ENCODE measurements around the gene HGF. TPM values are rescaled to one million over a fixed set of nuclear protein-coding genes. Genes with fewer than 3 reads are reported as not detected.

The HGF gene
- total and polyA plus RNA-seq, 2 of the 13 experiments (the other 11 are each of a cell fraction or from before 2014, with no cell fraction given): not detected

DNA sequence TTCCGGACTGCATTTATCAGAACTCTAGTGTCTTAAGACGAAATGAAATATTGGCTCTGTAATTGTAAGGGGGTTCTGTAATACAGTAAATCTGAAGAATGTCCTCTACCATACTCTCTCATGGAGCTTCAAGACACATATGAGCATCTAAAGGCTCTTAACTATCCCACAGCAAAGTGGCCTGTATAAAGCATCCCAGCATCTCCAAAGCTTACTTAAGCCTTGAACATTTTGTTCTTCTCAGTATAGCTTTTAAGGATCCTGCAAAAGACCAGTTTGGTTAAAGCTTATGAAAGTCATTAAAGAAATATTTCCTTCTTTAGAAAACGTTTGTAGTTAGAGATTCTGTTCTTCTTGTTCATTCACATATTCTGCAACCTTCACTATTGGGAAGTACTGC is 75.1 kb downstream of the HGF start:
- DNase-seq (ENCODE audit: low spot score): no peak
- no peak for FAIRE-seq
- intact Hi-C loops (cut with micrococcal nuclease; ENCODE audit: unreplicated experiment): no loop called here
- H3K36me3 ChIP-seq (replicated peaks in 1 of 2; ENCODE audit: control insufficient read depth in 1 of 2, insufficient read depth in 2 of 2, low read length in 2 of 2): no peaks in the 10 kb centered on the region
- H3K9me3 ChIP-seq (ENCODE audit: low read length): no peaks in the 10 kb centered on the region
- no peaks in the 10 kb centered on the region for H3K27me3 ChIP-seq (ENCODE audit: control insufficient read depth in 1 of 2, insufficient read depth in 2 of 2, low read length in 2 of 2)
- H3K4me3 ChIP-seq (replicated peaks in 1 of 3; ENCODE audit: insufficient read depth in 1 of 3, low read depth in 2 of 3, low read length in 3 of 3): no peak overlapping the region
- no peak for ATAC-seq
- ChIA-PET CTCF (ENCODE audit: low intra/inter-chr PET ratio, low total read pairs) (no interaction called here), POLR2A (no interaction called here)
- H3K27ac ChIP-seq (ENCODE audit: extremely low read length, insufficient read depth, low read length): no peak overlapping the region
- no peak overlapping the region for H3K4me2 ChIP-seq (ENCODE audit: low read depth, low read length)
- WGBS (ENCODE audit: low lambda C conversion rate): under 1% methylated on average over 3 of the region's 3 CpGs
- in situ Hi-C loops (cut with HindIII; ENCODE audit: extremely low pct_ligation_motif_present, low pct_unique_long_range_greater_than_20kb): no loop called here
- TF ChIP-seq TOPORS (CRISPR knock-in tag; IDR thresholded peaks at IDR 0.05) (no peak), KAT8 (CRISPR knock-in tag; IDR thresholded peaks at IDR 0.05) (no peak)
- TF ChIP-seq, protein P1, sequence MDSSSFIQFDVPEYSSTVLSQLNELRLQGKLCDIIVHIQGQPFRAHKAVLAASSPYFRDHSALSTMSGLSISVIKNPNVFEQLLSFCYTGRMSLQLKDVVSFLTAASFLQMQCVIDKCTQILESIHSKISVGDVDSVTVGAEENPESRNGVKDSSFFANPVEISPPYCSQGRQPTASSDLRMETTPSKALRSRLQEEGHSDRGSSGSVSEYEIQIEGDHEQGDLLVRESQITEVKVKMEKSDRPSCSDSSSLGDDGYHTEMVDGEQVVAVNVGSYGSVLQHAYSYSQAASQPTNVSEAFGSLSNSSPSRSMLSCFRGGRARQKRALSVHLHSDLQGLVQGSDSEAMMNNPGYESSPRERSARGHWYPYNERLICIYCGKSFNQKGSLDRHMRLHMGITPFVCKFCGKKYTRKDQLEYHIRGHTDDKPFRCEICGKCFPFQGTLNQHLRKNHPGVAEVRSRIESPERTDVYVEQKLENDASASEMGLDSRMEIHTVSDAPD (CRISPR knock-in tag; IDR thresholded peaks at IDR 0.05): no peak
- TF ChIP-seq, protein P2, sequence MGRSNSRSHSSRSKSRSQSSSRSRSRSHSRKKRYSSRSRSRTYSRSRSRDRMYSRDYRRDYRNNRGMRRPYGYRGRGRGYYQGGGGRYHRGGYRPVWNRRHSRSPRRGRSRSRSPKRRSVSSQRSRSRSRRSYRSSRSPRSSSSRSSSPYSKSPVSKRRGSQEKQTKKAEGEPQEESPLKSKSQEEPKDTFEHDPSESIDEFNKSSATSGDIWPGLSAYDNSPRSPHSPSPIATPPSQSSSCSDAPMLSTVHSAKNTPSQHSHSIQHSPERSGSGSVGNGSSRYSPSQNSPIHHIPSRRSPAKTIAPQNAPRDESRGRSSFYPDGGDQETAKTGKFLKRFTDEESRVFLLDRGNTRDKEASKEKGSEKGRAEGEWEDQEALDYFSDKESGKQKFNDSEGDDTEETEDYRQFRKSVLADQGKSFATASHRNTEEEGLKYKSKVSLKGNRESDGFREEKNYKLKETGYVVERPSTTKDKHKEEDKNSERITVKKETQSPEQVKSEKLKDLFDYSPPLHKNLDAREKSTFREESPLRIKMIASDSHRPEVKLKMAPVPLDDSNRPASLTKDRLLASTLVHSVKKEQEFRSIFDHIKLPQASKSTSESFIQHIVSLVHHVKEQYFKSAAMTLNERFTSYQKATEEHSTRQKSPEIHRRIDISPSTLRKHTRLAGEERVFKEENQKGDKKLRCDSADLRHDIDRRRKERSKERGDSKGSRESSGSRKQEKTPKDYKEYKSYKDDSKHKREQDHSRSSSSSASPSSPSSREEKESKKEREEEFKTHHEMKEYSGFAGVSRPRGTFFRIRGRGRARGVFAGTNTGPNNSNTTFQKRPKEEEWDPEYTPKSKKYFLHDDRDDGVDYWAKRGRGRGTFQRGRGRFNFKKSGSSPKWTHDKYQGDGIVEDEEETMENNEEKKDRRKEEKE (IDR thresholded peaks at IDR 0.05): no peak
- H3K9ac ChIP-seq (ENCODE audit: insufficient read depth, low read depth, low read length): no peak overlapping the region
- no peaks in the 10 kb centered on the region for H3K79me2 ChIP-seq (ENCODE audit: insufficient read depth, low read length)
- H2AFZ ChIP-seq (ENCODE audit: low read length): no peak overlapping the region
- H3K4me1 ChIP-seq (ENCODE audit: insufficient read depth, low read length): no peaks in the 10 kb centered on the region
- no peaks in the 10 kb centered on the region for H4K20me1 ChIP-seq (ENCODE audit: insufficient read depth, low read length)
- BruUV-seq (replicated peaks): no TSS peak

DNA sequence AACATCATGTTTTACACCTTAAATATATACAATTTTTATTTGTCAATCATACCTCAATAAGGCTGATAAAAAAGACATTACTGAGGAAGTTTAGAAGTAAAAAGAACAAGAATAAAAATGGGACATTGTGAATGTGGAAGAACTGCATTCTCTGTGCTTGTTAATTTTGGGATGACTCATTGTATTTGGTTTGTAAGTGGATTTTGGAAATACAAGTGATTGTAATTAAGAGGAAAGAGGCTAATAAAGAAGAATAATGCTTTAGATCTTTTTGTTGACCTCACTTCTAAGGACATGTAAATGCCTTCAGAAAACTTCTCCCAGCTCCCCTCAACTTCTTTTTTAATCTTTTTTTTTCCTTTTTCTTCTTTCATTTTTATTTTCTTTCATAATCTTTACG is 76.0 kb downstream of the HGF start:
- Histone ChIP-seq H4K20me1 (ENCODE audit: insufficient read depth, low read length) (no peaks in the 10 kb centered on the region), H3K9me3 (ENCODE audit: low read length) (no peaks in the 10 kb centered on the region), H3K27ac (ENCODE audit: extremely low read length, insufficient read depth, low read length) (no peak overlapping the region), H3K36me3 (replicated peaks in 1 of 2; ENCODE audit: control insufficient read depth in 1 of 2, insufficient read depth in 2 of 2, low read length in 2 of 2) (no peaks in the 10 kb centered on the region), H3K4me1 (ENCODE audit: insufficient read depth, low read length) (no peaks in the 10 kb centered on the region), H3K4me2 (ENCODE audit: low read depth, low read length) (no peak overlapping the region), H3K4me3 (replicated peaks in 1 of 3; ENCODE audit: insufficient read depth in 1 of 3, low read depth in 2 of 3, low read length in 3 of 3) (no peak overlapping the region), H3K27me3 (ENCODE audit: control insufficient read depth in 1 of 2, insufficient read depth in 2 of 2, low read length in 2 of 2) (no peaks in the 10 kb centered on the region), H2AFZ (ENCODE audit: low read length) (no peak overlapping the region), H3K79me2 (ENCODE audit: insufficient read depth, low read length) (no peaks in the 10 kb centered on the region), H3K9ac (ENCODE audit: insufficient read depth, low read depth, low read length) (no peak overlapping the region)
- no peak for ATAC-seq
- WGBS (ENCODE audit: low lambda C conversion rate): 2% methylated on average over 1 of the region's 1 CpG
- DNase-seq (ENCODE audit: low spot score): no peak
- FAIRE-seq: no peak
- ChIA-PET CTCF (ENCODE audit: low intra/inter-chr PET ratio, low total read pairs) (no interaction called here), POLR2A (no interaction called here)
- BruUV-seq (replicated peaks): no TSS peak
- in situ Hi-C loops (cut with HindIII; ENCODE audit: extremely low pct_ligation_motif_present, low pct_unique_long_range_greater_than_20kb) (no loop called here), intact Hi-C loops (cut with micrococcal nuclease; ENCODE audit: unreplicated experiment) (no loop called here)
- TF ChIP-seq KDM1A (CRISPR knock-in tag; IDR thresholded peaks at IDR 0.05) (no peak), ZNF503 (CRISPR knock-in tag; IDR thresholded peaks at IDR 0.05) (no peak), MIER3 (CRISPR knock-in tag; IDR thresholded peaks at IDR 0.05; ENCODE audit: borderline replicate concordance) (no peak), TAF15 (IDR thresholded peaks at IDR 0.05; ENCODE audit: low read depth, low read length, poor library complexity, severe bottlenecking) (no peak), GABPA (IDR thresholded peaks at IDR 0.05; ENCODE audit: low read depth, low read length) (no peak), GABPA (CRISPR knock-in tag; IDR thresholded peaks at IDR 0.05; ENCODE audit: low read depth) (no peak), ZNF772 (CRISPR knock-in tag; IDR thresholded peaks at IDR 0.05) (no peak), TRIM24 (CRISPR knock-in tag; IDR thresholded peaks at IDR 0.05) (no peak), ELF3 (CRISPR knock-in tag; IDR thresholded peaks at IDR 0.05) (no peak), ZFP1 (CRISPR knock-in tag; IDR thresholded peaks at IDR 0.05) (no peak), SP4 (CRISPR knock-in tag; IDR thresholded peaks at IDR 0.05) (no peak)

All from HepG2 (cell line).